CD4-positive, alpha-beta T cell treated with Interleukin-4 for 4 hours (primary cell): ENCODE measurements around the gene EDEM3.
"Not testable (repeated sequence)": the region's sequence is repeated elsewhere in the genome, so short reads cannot be mapped to it uniquely, and the experiment has no call there.

Experiments
- DNase-seq: peaks from one replicate; pipeline ENCODE4 v3.0.0-alpha.2; 2020

The EDEM3 gene, protein sequence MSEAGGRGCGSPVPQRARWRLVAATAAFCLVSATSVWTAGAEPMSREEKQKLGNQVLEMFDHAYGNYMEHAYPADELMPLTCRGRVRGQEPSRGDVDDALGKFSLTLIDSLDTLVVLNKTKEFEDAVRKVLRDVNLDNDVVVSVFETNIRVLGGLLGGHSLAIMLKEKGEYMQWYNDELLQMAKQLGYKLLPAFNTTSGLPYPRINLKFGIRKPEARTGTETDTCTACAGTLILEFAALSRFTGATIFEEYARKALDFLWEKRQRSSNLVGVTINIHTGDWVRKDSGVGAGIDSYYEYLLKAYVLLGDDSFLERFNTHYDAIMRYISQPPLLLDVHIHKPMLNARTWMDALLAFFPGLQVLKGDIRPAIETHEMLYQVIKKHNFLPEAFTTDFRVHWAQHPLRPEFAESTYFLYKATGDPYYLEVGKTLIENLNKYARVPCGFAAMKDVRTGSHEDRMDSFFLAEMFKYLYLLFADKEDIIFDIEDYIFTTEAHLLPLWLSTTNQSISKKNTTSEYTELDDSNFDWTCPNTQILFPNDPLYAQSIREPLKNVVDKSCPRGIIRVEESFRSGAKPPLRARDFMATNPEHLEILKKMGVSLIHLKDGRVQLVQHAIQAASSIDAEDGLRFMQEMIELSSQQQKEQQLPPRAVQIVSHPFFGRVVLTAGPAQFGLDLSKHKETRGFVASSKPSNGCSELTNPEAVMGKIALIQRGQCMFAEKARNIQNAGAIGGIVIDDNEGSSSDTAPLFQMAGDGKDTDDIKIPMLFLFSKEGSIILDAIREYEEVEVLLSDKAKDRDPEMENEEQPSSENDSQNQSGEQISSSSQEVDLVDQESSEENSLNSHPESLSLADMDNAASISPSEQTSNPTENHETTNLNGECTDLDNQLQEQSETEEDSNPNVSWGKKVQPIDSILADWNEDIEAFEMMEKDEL

GRCh38 chr1:184754476-184755225 lies at the start of gene EDEM3:
Gene EDEM3, minus strand, starts transcription at chr1:184754858. Its CDS starts 212 bp downstream, at chr1:184754646.
- DNase-seq: peak; percentile 99

DNA sequence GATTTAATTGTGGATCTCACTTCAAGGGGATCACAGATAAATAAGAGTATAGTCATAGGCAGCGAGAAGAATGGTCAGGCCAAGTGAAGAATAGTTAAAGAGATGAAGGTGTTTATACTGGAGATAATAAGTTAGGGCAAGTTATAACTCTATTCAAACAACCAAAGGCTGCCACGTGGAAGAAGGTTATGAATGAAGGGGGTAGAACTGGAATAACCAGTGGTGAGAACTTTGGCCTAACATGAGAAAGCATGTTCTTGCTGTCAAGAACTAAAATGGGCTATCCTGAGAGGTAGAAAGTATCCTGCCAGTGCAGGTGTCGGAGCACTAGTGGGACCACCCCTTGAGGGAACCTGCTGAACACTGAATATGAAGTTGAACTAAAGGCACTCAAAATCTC lies 49.6 kb upstream of the EDEM3 start:
- no peak for DNase-seq

DNA sequence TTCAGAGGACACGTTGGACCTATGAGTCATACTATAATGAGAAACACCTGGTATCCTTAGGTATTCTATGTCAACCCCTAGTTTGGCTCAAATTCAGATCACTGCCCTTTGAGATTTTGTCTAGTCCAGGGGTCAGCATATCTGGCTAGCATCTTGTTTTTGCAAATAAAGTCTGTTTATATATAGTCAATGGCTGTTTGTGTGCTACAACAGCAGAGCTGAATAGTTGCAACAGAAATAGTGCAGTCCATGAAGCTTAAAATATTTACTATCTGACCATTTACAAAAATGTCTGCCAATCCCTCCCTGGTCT lies 48.5 kb upstream of the EDEM3 start:
- no peak for DNase-seq

DNA sequence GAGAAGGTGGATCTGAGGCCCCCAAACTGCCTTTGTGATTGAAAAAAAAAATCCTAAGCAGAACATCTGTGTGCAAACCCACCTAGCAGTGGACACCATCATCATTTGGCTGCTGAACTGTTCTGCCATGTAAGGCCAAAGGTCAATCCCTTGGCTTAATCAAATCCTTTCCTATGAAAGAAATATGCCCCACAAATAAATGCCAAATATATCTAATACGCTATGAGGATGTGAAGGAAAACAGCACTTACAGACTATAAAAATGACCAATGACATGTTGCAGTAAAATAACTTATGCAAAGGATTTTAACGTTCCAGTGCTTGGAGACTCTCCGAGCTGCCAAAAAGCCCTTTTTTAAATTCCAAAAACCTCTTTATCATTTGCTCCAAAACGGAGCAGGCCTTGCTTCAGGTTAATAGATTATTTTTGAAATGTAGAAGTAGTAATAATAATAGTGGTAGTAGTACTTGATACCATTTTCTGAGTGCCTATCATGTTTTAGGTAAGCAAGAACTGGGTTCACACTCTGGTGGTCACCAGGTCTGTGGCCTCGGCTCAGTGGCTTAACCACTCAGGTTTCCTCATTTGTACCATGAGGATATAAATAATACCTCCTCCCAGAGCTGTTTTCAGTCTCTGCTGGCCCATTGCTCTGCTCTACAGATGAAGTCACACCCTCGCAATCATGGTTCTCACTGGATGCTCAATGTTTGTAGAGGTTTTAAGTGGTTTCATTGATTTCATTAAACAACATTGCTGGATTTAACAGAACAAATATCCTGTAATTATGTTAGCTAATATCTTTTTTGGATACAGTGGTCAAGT lies 47.9 kb upstream of the EDEM3 start:
- DNase-seq: no peak

- no peak for DNase-seq
Measured at GRCh38 chr1:184801503-184801902, 46.8 kb upstream of the EDEM3 start.

DNA sequence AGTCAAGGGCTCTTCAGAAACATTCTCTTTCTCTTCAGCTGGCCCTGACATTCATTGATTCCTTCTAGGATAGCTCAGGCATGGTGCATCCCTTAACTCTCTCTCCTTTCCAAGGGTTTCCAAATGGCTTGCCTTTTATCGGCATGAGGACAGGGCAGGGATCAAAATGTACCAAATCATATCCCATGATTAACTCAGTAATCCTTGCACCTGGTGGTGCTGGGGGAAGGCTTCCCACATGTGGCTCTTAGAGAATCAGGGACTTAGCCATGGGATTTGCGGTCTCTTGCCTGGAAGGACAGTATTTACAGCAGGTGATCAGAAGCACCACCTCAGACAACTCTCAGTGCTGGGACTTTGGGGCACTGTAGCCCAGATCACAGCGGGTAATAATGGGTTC lies 46.2 kb upstream of the EDEM3 start:
- DNase-seq: no peak

- no peak for DNase-seq
Measured at GRCh38 chr1:184793967-184794366, 39.3 kb upstream of the EDEM3 start.

DNA sequence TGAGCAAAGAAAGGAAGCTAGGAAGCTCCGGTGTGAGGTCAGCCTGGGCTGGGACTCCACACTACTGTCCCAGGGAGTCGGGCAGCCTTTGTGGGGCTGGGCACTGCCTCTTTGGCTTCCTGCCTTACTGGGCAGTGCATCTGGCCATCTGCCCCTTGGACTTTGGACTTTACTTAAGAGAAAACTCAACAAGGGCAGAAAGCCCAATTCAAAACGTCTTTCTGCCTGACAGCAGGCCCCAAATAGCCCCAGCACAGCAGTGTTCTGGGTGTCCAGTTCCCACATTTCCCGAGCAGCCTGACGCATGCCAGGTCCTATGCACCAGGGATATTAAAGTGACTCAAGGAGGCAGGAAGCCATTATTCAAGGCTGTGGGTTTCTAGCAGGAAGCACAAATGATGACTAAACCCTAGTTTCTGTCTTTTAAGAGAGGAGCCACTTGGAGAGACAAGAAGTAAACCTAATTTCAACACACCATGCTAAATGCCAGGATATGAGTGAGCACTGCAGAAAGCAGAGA lies 37.9 kb upstream of the EDEM3 start:
- DNase-seq: peak; percentile 18

DNA sequence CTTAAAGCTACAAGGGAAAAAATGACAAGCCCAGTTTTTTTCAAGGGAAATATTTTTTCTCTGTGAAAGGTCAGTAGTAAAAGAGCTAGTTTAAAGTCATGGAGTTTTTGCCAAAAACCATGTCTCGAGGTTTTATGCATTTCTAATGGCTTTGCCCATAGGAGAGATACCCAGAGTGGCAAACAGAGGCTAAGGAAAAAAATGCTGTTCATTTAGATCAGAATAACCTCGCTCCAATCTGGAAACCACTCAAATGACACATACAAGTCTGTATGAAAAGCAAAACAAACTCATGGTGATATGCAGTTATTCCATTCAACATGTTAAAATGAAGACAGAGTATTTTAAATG lies 36.9 kb upstream of the EDEM3 start:
- DNase-seq: no peak

DNA sequence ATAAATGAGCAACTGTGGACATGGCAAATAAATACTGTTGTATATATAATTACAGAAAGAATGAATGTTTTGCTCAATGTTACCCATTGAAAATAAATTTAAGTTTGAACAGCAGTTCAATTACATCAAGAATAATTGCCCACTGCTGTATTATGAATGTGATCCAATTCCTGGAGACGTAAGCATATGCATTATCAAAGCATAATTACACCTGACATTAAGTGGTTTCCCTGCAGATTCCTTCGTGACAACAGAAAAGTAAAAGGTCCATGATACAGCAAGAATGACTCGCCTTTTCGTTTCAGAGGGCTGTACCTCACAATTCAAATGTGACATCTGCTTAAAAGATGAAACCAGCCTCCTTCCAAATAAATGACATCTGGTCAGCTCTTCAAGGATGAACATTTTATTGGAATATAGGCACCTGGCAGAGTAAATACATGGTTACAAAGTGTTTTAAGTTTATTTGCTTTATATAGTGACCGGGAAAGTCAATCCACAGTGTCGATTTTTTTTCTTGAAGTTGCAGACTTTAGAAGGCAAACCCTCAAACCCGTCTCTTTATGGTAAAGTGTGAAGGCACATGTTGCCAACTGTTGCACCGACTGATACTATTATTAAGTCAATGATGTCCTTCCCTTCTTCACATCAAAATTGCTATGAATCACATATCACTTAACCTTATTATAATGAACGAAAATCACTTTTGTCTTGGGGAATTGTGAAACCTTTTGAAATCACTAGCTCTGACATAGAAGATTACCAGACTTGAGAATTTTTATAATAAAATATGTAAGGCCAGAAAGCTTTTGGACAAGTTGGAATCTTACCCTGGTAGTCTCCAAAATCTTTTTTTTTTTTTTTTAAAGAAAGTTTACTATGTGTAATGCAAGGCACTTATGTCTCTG lies 36.2 kb upstream of the EDEM3 start:
- DNase-seq: no peak

DNA sequence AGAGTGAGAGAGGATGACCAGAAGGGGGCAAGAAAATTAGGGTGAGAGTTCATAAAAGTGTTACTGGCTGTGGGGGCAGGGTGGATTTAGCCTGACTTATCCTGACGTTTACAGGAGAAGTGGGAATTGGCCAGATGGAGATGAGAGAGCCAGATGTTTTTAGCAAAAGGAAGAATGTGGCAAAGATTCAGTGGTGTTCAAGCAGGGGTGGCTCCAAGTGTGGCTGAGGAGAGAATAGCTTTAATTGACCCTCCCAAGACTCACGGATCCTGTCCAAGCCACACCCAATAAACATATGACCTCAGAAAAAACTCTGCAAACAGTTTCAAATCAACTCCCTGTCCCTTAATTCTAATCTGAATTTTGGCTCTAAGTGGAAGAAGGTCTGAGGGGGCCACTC lies 35.2 kb upstream of the EDEM3 start:
- no peak for DNase-seq

- DNase-seq: no peak
Measured at GRCh38 chr1:184788970-184789369, 34.3 kb upstream of the EDEM3 start.

- no peak for DNase-seq
Measured at GRCh38 chr1:184785529-184785928, 30.9 kb upstream of the EDEM3 start.

DNA sequence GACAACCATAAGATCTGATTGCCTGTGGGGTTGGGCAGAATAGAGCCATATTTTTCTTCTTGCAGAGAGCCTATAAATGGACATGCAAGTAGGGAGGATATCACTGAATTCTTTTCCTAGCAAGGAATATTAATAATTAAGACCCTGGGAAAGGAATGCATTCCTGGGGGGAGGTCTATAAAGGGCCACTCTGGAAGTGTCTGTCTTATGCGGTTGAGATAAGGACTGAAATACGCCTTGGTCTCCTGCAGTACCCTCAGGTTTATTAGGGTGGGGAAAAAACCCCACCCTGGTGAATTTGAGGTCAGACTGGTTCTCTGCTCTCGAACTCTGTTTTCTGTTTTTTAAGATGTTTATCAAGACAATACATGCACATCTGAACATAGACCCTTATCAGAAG lies 29.1 kb upstream of the EDEM3 start:
- DNase-seq: not testable (repeated sequence)

- DNase-seq: no peak
Measured at GRCh38 chr1:184781941-184782340, 27.3 kb upstream of the EDEM3 start.

- DNase-seq: no peak
Measured at GRCh38 chr1:184775885-184776284, 21.2 kb upstream of the EDEM3 start.

GRCh38 chr1:184775329-184775728 lies 20.7 kb upstream of the EDEM3 start:
- DNase-seq: no peak

DNA sequence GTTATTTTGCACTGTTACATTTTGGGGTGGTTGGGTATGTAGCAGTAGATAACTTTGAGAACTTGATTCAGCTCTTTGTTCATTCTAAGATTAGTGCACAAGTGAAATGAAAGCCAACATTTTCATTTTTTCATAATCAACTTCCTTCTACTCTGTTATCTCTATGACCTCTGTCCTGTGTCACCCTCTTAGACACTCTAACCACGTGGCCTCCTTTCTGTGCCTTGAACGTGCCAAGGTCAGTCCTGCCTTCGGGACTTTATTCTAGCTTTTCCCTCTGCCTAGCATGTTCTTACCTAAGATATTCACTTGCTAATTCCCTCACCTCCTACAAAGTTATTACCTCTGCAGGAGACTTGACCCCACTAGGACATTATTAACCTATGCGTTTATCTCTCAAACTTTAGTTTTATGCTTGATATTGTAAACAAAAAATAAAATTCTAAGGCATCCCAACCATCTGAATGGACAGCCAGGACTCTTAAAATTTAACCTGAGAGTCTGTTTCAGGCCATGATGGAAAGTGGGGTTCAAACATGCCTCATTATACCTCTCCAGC lies 19.2 kb upstream of the EDEM3 start:
- DNase-seq: no peak

DNA sequence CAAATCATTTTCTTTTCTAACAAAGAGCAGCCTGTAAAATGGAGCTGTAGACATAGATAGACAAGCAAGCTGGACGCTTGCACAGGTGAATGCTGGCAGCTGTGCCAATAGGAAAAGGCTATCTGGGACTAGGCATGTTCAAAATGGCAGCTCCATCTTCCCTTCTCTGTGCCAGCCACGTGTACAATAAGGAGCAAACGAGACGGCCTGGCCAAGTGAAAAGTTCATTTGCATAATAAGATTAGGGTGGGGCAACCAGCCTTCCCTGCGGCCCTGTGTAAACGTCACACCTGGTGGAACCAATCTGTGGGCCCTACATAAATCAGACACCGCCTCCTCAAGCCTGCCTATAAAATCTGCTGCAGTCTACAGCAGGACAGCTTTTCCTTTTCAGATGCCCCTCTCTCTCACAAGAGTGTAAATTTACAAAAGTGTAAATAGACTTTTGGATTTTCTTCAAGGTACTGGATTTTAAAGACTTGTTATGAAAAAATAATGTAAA lies 16.6 kb upstream of the EDEM3 start:
- DNase-seq: no peak

DNA sequence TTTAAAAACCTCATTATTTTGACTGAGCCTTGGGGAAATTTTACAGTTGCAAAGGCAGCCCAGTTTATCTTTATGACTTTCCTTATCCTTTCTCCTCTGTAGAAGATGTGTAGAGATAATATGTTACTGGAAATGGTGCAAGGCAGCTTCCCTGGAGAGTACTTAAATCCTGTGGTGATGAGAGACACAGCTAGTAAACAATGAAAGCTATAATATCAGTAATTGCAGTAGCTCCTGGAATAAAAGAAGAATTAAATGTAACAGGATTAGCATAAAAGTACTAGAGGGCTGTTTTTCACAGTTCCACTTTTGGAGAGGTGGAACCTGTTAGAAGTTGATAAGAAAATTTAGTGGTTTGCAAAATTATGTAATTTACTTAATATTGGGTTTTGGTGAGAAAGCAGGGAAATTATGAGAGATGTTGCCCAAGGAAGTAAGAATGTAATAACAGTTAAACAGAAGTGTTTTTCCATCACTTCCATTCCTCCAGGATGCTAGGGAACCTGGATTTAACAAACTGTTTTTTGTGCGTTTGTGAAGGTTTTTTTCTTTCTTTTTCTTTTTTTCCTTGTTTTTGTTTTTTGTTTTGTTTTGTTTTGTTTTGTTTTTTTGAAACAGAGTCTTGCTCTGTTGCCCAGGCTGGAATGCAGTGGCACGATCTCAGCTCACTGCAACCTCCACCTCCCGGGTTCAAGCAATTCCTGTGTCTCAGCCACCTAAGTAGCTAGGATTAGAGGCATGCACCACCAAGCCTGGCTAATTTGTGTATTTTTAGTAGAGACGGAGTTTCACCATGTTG lies 15.7 kb upstream of the EDEM3 start:
- DNase-seq: no peak
